Mucosa of stomach (tissue), 1 donor: ENCODE results near the gene COQ3.
A peak's percentile ranks its signal among the peaks of the same experiment; 100 is the strongest.

Experiments used
- H3K27me3 ChIP-seq: one replicate; pipeline ENCODE4 v1.7.0; 2013; ENCODE audit warnings: mild to moderate bottlenecking, low read length; ENCODE audit not compliant: control insufficient read depth, insufficient read depth
- H3K36me3 ChIP-seq: one replicate; pipeline ENCODE4 v1.7.0; 2013; ENCODE audit warnings: low read length; ENCODE audit not compliant: control insufficient read depth, insufficient read depth
- H3K4me1 ChIP-seq: one replicate; pipeline ENCODE4 v1.7.0; 2013; ENCODE audit warnings: mild to moderate bottlenecking, low read length; ENCODE audit not compliant: control insufficient read depth, insufficient read depth
- H3K4me3 ChIP-seq: one replicate; pipeline ENCODE4 v1.7.0; 2013; ENCODE audit warnings: low read length
- H3K9ac ChIP-seq: one replicate; pipeline ENCODE4 v1.7.0; 2013; ENCODE audit warnings: mild to moderate bottlenecking, low read length, moderate library complexity
- H3K9me3 ChIP-seq: one replicate; pipeline ENCODE4 v1.7.0; 2013; ENCODE audit warnings: mild to moderate bottlenecking, low read length, moderate library complexity; ENCODE audit not compliant: control insufficient read depth
- donor health status: Pancreatic carcinoma.

COQ3 gene

DNA sequence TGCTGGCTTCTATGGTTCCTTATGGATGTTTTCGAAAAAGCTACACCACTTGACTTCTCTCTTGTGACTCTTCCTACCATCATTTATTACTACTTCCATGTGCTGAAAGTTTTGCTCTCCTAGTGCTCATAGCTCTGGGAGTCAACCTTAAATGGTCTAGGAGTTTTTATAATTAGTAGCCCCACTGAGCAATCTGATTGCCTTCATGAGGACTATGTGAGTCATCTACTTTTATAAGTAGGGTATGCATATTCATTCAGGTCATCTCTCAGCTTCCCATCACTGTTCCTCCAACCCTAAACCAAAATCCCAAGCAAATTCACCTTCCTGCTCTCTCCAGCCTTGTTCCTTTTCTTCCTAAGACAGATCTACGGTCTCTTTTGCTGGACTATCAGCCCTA lies 27.1 kb downstream of the COQ3 start:
- no peak overlapping the region for H3K9ac ChIP-seq
- no peaks in the 10 kb centered on the region for H3K4me1 ChIP-seq
- no peaks in the 10 kb centered on the region for H3K9me3 ChIP-seq
- no peaks in the 10 kb centered on the region for H3K27me3 ChIP-seq
- no peaks in the 10 kb centered on the region for H3K36me3 ChIP-seq
- H3K4me3 ChIP-seq, result no peak overlapping the region

DNA sequence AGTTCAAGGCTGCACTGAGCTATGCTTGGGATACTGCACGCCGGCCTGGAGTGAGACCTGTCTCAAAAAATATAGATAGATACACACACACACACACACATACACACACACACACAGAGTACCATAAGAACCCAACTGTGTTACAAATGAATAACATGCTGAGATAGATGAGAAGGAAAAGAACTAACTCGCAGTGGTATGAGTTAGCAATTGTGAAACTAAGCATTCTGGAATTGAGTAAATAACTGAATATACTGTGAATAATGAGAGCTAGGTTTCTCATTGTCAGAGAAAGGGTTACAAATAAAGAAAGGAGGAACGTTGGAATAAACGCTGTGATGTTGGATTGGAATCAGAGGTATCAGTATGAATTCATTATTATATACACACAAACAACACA lies 30.0 kb downstream of the COQ3 start:
- Histone ChIP-seq H3K27me3 (no peaks in the 10 kb centered on the region), H3K4me3 (no peak overlapping the region), H3K9ac (no peak overlapping the region), H3K4me1 (no peaks in the 10 kb centered on the region), H3K9me3 (no peaks in the 10 kb centered on the region), H3K36me3 (no peaks in the 10 kb centered on the region)

DNA sequence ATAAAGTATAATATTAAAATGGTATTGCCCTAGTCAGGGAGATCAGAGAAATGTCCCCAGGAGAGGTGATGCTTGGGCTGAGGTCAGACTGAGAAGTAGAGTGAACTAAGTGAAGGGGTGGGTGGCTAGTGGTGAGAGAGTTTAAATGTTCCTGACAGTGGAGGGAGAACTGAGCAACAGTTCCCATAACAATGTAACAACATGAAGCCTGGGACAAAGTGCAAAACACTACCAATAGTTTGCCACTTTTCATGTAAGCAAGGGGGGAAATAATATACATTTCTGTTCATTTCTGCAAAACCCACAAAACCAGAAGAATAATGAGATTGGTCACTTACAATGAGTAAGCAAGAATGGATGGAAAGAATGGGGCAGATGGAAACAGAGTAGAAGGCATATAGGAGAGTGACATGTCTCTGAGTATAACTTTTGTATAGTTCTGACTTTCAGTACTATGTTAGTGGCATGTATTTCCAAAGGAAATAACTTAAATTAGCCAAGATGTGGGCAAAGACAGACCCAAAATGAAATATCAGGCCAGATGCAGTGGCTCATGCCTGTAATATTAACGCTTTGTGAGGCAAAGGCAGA lies 31.2 kb downstream of the COQ3 start:
- Histone ChIP-seq H3K9ac (no peak overlapping the region), H3K9me3 (no peaks in the 10 kb centered on the region), H3K27me3 (no peaks in the 10 kb centered on the region), H3K4me3 (no peak overlapping the region), H3K4me1 (no peaks in the 10 kb centered on the region), H3K36me3 (no peaks in the 10 kb centered on the region)

DNA sequence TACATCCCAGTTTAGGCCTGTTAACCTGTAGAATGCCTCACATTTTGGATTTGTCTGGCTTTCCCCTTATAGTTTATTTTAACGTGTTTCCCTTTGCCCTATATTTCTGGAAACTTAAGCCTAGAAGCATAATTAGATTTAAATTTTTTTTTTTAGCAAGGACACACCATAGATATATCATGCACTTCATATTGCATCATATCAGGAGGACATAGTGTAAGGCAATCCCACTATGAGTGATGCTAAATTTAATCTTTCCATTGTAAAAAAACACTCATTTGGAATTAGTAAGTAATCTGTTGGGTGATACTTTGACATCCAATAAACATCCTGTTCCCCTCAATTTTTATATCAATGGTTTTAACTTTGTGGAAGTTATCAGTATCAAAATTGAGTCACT lies 34.2 kb downstream of the COQ3 start:
- no peaks in the 10 kb centered on the region for H3K36me3 ChIP-seq
- H3K27me3 ChIP-seq, result peaks cover 3% of the 10 kb centered on the region
- no peaks in the 10 kb centered on the region for H3K4me1 ChIP-seq
- no peak overlapping the region for H3K4me3 ChIP-seq
- no peaks in the 10 kb centered on the region for H3K9me3 ChIP-seq
- H3K9ac ChIP-seq, result no peak overlapping the region

DNA sequence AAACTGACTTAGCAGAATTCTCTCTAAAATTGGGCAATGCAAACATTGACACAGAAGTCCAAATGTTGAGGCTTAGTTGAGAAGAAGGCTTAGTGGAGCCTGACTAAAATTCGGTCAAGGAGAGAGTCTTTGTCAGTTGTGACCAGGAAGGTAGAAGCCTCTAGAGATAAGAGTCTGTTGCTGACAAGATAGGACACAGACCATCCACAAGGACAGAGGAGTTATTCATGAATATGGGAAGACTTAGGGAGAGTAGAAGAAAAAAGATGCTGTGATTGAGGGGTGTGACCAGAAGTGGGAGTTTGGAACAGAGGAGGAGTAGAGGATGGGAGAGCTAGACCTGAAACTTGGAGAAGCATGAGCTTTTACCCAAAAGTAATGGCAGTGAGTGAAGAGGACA lies 37.4 kb downstream of the COQ3 start:
- Histone ChIP-seq H3K36me3 (no peaks in the 10 kb centered on the region), H3K9me3 (no peaks in the 10 kb centered on the region), H3K9ac (no peak overlapping the region), H3K4me3 (no peak overlapping the region), H3K27me3 (peaks cover 12% of the 10 kb centered on the region), H3K4me1 (no peaks in the 10 kb centered on the region)

DNA sequence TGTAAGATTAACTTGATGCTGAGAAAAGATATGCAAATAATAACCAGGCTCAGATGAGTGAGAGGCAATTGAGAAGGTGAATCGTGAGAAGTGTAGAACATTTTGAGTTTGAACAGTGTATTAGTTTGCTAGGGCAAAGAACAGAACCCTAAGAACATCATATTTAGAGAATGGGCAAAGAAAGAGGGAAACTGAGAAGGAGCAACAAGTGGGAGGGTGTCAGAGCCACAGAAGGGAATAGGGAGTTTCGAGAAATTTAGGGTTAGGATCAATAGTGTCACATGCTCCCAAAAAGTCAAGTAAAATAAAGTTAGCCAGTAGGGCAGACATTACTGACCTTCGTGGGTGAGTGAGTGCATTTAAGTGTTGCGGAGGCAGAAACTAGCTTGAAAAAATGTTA lies 39.0 kb downstream of the COQ3 start:
- peaks cover 20% of the 10 kb centered on the region for H3K27me3 ChIP-seq
- H3K4me3 ChIP-seq, result no peak overlapping the region
- H3K36me3 ChIP-seq, result no peaks in the 10 kb centered on the region
- H3K9me3 ChIP-seq, result no peaks in the 10 kb centered on the region
- H3K9ac ChIP-seq, result no peak overlapping the region
- peaks cover 4% of the 10 kb centered on the region for H3K4me1 ChIP-seq

DNA sequence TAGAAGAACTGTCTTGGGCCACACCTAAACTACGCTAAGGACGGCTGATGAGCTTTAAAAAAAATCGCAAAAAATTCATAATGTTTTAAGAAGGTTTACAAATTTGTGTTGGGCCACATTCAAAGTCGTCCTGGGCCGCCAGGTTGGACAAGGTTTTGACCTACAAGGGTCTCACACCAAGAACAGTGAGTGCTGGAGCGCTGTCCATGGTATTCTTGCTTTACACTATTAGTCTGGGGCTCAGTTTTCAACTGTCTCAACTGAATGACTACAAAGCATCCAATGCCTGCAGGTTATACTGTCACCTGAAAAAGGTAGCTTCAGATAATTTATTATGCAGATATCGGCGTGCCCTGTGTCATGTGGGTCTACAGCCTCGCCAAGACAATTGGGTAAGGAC lies 40.9 kb downstream of the COQ3 start:
- Histone ChIP-seq H3K4me1 (peaks cover 4% of the 10 kb centered on the region), H3K36me3 (no peaks in the 10 kb centered on the region), H3K9me3 (no peaks in the 10 kb centered on the region), H3K27me3 (peaks cover 30% of the 10 kb centered on the region), H3K9ac (no peak overlapping the region), H3K4me3 (no peak overlapping the region)

DNA sequence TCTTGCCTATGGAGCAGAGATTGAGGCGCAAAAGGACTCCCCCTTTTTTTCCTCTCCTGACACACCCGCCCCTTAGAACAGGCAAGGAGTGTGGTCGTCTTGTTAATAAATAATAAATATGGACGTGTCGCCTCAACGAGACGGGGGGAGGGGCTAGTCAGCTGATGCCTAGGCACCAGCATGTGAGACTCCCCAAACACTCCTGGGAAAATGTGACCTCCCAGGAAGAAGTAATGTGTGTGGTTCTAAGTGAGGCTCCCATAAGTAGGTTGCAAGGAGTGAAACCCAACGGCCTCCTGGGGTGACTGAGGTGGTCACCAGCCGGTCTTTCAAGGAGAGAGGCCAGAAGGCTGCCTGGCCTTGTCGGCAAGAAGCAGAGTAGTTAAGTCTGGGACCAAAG lies 43.4 kb downstream of the COQ3 start:
- peaks cover 4% of the 10 kb centered on the region for H3K4me1 ChIP-seq
- H3K9ac ChIP-seq, result no peak overlapping the region
- H3K36me3 ChIP-seq, result no peaks in the 10 kb centered on the region
- peaks cover 30% of the 10 kb centered on the region for H3K27me3 ChIP-seq
- no peak overlapping the region for H3K4me3 ChIP-seq
- no peaks in the 10 kb centered on the region for H3K9me3 ChIP-seq

DNA sequence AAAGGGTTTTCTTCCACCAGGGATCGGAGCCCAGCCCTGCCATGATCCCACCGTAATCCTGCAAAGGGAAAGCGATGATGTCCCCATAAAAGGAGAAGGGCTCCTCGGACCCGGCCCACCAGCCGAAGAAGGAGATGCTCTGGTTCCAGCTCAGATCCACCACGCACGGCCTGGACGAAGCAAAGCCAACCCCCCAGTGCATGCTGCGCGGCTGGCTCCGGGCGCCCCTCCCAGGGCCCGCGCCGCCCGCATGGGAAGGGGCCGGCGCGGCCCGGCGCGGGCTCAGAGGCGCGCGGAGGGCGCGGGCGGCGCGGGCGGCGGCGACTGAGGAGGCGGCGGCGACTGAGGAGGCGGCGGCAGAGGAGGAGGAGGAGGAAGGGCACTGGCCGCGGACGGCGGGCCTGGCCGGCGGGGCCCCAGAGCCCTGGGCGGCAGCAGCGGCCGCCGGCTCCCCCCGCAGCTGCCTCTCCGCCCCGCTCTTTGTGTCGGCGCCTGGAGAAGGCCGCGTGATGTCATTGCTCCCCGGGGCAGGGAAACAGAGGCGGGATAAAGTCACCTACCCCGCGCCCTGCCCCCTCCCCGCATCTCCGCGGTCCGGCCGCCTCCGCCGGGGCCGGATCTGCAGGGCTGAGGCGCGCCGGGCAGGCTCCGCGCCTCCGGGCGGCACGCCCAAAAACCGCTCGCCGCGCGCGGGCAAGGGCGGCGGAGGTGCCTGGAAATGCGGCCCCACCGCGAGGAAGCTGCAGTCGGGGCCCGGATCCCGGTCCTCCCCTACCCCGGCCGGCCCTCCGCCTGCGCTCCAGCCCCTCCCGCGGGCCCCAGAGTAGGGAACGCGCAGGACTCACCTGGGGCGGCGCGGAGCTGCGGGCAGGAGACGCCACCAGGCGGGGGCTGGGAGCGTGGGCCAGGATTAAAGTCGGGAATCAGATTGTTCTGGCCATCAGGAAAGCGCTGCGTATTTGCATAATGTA lies 44.5 kb downstream of the COQ3 start, which contains the start of gene FAXC:
FAXC (minus strand) TSS at position 504 of the 971 bp plus-strand sequence; CDS start at position 202, 302 bp downstream.
- Histone ChIP-seq H3K4me1 (peaks cover 4% of the 10 kb centered on the region), H3K36me3 (no peaks in the 10 kb centered on the region), H3K9ac (peak within 1 kb of the TSS; percentile 50), H3K27me3 (peaks cover 26% of the 10 kb centered on the region), H3K9me3 (no peaks in the 10 kb centered on the region), H3K4me3 (no peak within 1 kb of the TSS)

DNA sequence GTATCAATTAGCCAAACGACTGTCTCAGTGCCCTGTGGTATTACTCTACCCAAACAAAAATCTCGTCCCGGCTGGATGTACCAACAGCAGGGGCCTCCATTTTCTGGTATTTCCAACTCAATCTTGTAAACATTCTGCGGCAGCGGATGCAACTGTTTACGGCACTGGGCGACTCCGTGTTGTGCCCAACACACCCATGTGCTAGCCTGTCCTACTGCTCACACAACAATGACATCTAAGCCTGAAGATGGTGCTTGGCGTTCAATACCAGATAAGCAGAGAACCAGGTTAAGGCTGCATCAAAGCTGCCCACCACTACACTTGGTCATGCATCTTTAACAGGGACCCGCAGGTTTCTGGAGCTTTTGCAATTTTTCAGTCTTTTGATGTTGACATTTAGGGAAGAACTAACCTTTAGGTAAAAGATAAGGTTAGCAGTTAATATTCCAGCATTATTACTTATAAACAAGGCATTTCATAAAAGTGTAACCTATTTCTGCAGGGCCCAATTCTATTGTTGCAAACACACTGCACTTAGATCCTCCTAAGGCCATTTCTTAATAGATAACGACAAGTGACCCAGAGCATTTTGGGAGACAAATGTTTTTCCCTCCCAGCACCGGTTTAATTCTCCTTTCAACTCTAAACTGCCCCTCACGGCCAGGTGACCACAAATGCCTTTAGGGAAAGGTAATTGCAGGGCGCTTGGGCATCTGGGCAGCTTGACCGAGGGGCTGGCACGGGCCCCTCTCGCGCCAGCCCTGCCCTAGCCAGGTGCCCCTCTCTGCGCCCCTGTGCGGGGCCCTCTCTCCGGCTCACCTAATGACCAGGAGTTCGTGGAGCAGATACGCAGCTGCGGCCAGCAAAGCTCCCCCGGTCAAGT lies 45.5 kb downstream of the COQ3 start:
- Histone ChIP-seq H3K9ac (peak overlapping the region; percentile 17), H3K9me3 (no peaks in the 10 kb centered on the region), H3K36me3 (no peaks in the 10 kb centered on the region), H3K4me3 (no peak overlapping the region), H3K27me3 (peaks cover 23% of the 10 kb centered on the region), H3K4me1 (peaks cover 4% of the 10 kb centered on the region)

DNA sequence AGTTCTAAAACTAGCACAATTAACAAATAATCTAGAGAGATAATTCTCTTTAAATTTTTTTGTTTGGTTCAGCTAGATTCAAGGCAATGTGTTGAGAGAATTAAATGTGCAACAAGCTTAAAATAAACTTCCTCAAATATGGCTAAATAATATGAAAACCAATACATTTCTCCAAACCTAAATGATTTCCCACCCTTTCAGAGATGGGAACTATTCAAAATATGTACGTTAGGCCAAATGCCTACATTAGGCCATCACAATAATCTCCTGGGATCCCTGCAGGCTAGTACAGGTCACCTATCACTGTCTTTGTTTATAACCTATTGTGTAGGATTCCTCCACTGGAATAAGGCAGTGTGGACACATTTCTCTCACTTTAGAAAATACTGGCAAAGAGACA lies 46.2 kb downstream of the COQ3 start:
- Histone ChIP-seq H3K9me3 (no peaks in the 10 kb centered on the region), H3K36me3 (no peaks in the 10 kb centered on the region), H3K4me1 (peaks cover 4% of the 10 kb centered on the region), H3K4me3 (no peak overlapping the region), H3K9ac (no peak overlapping the region), H3K27me3 (peaks cover 21% of the 10 kb centered on the region)

DNA sequence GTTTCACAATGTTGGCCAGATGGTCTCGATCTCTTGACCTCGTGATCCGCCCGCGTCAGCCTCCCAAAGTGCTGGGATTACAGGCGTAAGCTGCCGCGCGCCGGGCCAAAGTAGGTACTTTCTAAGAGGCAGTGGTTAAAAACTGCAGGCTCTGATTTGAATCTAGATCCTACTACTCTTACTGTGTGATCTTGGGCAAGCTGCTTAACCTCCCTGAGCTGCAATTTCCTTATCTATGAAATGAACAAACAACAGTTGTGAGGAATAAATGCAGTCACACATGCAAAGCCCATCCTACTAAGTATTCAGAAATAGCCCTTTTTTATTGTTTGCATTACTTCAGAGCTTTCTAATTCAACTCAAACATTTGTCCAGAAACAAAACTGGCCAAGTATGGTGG lies 47.4 kb downstream of the COQ3 start:
- peaks cover 4% of the 10 kb centered on the region for H3K4me1 ChIP-seq
- no peak overlapping the region for H3K9ac ChIP-seq
- no peak overlapping the region for H3K4me3 ChIP-seq
- H3K27me3 ChIP-seq, result peaks cover 18% of the 10 kb centered on the region
- H3K36me3 ChIP-seq, result no peaks in the 10 kb centered on the region
- H3K9me3 ChIP-seq, result no peaks in the 10 kb centered on the region
